HEK293 (cell line): ENCODE data around the gene TNFSF12.

Experiments used
- ATF2 ChIP-seq: fragments of 450-650 bp; formaldehyde crosslinking; IDR thresholded peaks from 2 replicates; pipeline ENCODE4 v1.5.1; 2016; ENCODE audit warnings: missing biosample characterization, missing genetic modification characterization, low read depth
- BCL11A ChIP-seq: fragments of 450-650 bp; formaldehyde crosslinking; IDR thresholded peaks from 2 replicates; pipeline ENCODE4 v1.5.1; 2016; ENCODE audit warnings: low read depth, missing biosample characterization, missing genetic modification characterization
- GLIS2 ChIP-seq: fragments of 450-650 bp; formaldehyde crosslinking; IDR thresholded peaks from 2 replicates; pipeline ENCODE4 v1.5.1; 2016; ENCODE audit warnings: missing biosample characterization, missing genetic modification characterization
- HOXA7 ChIP-seq: sonication (generic); formaldehyde crosslinking; IDR thresholded peaks from 2 replicates; pipeline ENCODE4 v1.8.1; 2022; ENCODE audit warnings: missing genetic modification reagents, borderline replicate concordance
- IKZF3 ChIP-seq: fragments of 450-650 bp; IDR thresholded peaks from 2 replicates; pipeline ENCODE4 v1.5.0; 2018; ENCODE audit warnings: missing biosample characterization, mild to moderate bottlenecking, missing genetic modification characterization, moderate library complexity
- KLF16 ChIP-seq: fragments of 450-650 bp; formaldehyde crosslinking; IDR thresholded peaks from 2 replicates; pipeline ENCODE4 v1.5.1; 2017; ENCODE audit warnings: missing biosample characterization, missing genetic modification characterization
- PBX3 ChIP-seq: sonication (generic); formaldehyde crosslinking; IDR thresholded peaks from 2 replicates; pipeline ENCODE4 v1.8.1; 2022; ENCODE audit warnings: mild to moderate bottlenecking, moderate library complexity, missing genetic modification reagents
- PRDM6 ChIP-seq: fragments of 450-650 bp; formaldehyde crosslinking; IDR thresholded peaks from 2 replicates; pipeline ENCODE4 v1.5.1; 2017; ENCODE audit warnings: missing biosample characterization, missing genetic modification characterization
- SETDB1 ChIP-seq: IDR thresholded peaks from one replicate; pipeline ENCODE4 v1.6.1; 2017; ENCODE audit warnings: mild to moderate bottlenecking, low read length, moderate library complexity, mixed read lengths; ENCODE audit not compliant: insufficient read length
- SP3 ChIP-seq: fragments of 450-650 bp; formaldehyde crosslinking; IDR thresholded peaks from 2 replicates; pipeline ENCODE4 v1.5.1; 2016; ENCODE audit warnings: missing biosample characterization, missing genetic modification characterization
- ZBTB21 ChIP-seq: fragments of 450-650 bp; formaldehyde crosslinking; IDR thresholded peaks from 2 replicates; pipeline ENCODE4 v1.5.1; 2017; ENCODE audit warnings: missing biosample characterization, missing genetic modification characterization
- ZBTB48 ChIP-seq: fragments of 450-650 bp; formaldehyde crosslinking; IDR thresholded peaks from 2 replicates; pipeline ENCODE4 v1.5.1; 2016; ENCODE audit warnings: missing biosample characterization, missing genetic modification characterization
- ZFP37 ChIP-seq: fragments of 450-650 bp; formaldehyde crosslinking; IDR thresholded peaks from 2 replicates; pipeline ENCODE4 v1.5.1; 2016; ENCODE audit warnings: missing biosample characterization, missing genetic modification characterization
- ZNF148 ChIP-seq: fragments of 450-650 bp; formaldehyde crosslinking; IDR thresholded peaks from 2 replicates; pipeline ENCODE4 v1.5.0; 2017; ENCODE audit warnings: missing biosample characterization, missing genetic modification characterization, borderline replicate concordance
- ZNF274 ChIP-seq, 2 experiments: fragments of 200-500 bp in 1 of 2; fragments of 450-650 bp in 1 of 2; sonication (Bioruptor generic) in 1 of 2; formaldehyde crosslinking in 1 of 2; IDR thresholded peaks; 2 replicates each; pipeline versions ENCODE4 v1.5.1 to v1.6.1; 2014 to 2016; ENCODE audit warnings: borderline replicate concordance in 1 of 2, inconsistent platforms in 1 of 2, low read length in 1 of 2, missing biosample characterization in 1 of 2, missing genetic modification characterization in 1 of 2
- ZNF292 ChIP-seq: fragments of 450-650 bp; formaldehyde crosslinking; IDR thresholded peaks from 2 replicates; pipeline ENCODE4 v1.5.1; 2016; ENCODE audit warnings: low read depth, missing biosample characterization, missing genetic modification characterization, borderline replicate concordance
- ZNF324 ChIP-seq: fragments of 450-650 bp; formaldehyde crosslinking; IDR thresholded peaks from 2 replicates; pipeline ENCODE4 v1.5.1; 2016; ENCODE audit warnings: missing biosample characterization, missing genetic modification characterization
- ZNF433 ChIP-seq: fragments of 450-650 bp; formaldehyde crosslinking; IDR thresholded peaks from 2 replicates; pipeline ENCODE4 v1.5.1; 2016; ENCODE audit warnings: missing biosample characterization, missing genetic modification characterization, low read depth
- ZNF48 ChIP-seq: fragments of 450-650 bp; formaldehyde crosslinking; IDR thresholded peaks from 2 replicates; pipeline ENCODE4 v1.5.1; 2016; ENCODE audit warnings: missing biosample characterization, missing genetic modification characterization
- ZNF555 ChIP-seq: fragments of 450-650 bp; formaldehyde crosslinking; conservative IDR thresholded peaks from 2 replicates; pipeline ENCODE4 v1.5.1; 2017; ENCODE audit warnings: missing biosample characterization, mild to moderate bottlenecking, missing genetic modification characterization, inconsistent platforms
- ZNF621 ChIP-seq: fragments of 450-650 bp; formaldehyde crosslinking; IDR thresholded peaks from 2 replicates; pipeline ENCODE4 v1.5.1; 2017; ENCODE audit warnings: missing biosample characterization, missing genetic modification characterization
- ZNF670 ChIP-seq: fragments of 450-650 bp; formaldehyde crosslinking; IDR thresholded peaks from 2 replicates; pipeline ENCODE4 v1.5.1; 2016; ENCODE audit warnings: missing biosample characterization, missing genetic modification characterization, low read depth
- ZNF707 ChIP-seq: fragments of 450-650 bp; formaldehyde crosslinking; IDR thresholded peaks from 2 replicates; pipeline ENCODE4 v1.5.1; 2016; ENCODE audit warnings: missing biosample characterization, missing genetic modification characterization
- ZNF792 ChIP-seq: fragments of 450-650 bp; formaldehyde crosslinking; IDR thresholded peaks from 2 replicates; pipeline ENCODE4 v1.5.1; 2016; ENCODE audit warnings: missing biosample characterization, missing genetic modification characterization
- ZNF830 ChIP-seq: fragments of 450-650 bp; IDR thresholded peaks from 2 replicates; pipeline ENCODE4 v1.5.0; 2018; ENCODE audit warnings: missing biosample characterization, missing genetic modification characterization, low read depth, mild to moderate bottlenecking, moderate library complexity
- TF ChIP-seq, protein P1 (sequence below): fragments of 450-650 bp; formaldehyde crosslinking; IDR thresholded peaks from 2 replicates; pipeline ENCODE4 v1.5.1; 2016; ENCODE audit warnings: missing biosample characterization, missing genetic modification characterization
- TF ChIP-seq, protein P2 (sequence below): fragments of 450-650 bp; formaldehyde crosslinking; IDR thresholded peaks from 2 replicates; pipeline ENCODE4 v1.5.1; 2016; ENCODE audit warnings: missing biosample characterization, missing genetic modification characterization, borderline replicate concordance

Gene TNFSF12

DNA sequence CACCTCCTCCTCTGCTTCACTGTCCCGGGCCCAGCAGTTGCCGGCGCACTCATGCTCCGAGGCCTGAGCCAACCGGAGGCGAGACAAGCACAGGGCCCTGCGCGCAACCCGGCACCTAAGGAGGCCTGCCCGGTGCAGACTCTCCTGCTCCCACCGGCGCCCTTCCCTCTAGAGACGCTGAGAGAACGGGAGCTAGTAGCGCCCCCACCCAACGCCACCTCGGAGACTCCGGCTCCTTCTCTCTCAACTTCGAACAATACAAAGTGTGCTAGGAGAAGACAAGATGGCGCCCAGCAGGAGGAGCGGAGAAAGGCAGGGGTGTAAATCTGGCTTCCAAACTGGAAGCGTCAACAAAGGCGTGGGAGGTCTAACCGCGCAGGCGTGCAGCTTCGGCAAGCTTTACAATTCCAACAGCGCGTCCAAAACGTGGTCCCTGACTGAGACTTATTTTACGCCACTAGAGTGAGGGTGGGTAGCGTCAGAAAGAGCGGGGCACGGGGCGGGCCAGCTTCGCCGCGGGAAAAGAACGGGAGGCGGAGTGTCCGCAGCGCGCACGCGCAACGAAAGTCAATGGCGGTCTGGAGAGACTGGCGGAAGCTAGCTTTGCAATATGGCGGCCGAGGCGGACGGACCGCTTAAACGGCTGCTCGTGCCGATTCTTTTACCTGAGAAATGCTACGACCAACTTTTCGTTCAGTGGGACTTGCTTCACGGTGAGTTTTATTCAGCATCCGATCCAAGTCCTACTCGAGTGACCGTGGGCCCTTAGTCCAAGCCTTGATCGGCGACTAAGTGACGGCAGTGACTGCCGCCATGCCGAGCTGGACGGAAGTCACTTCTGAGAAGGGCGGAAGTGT lies 34.6 kb downstream of the TNFSF12 start, which contains the start of gene MPDU1 (continued):
- TF ChIP-seq PRDM6 = no peak
- TF ChIP-seq ZNF148 = no peak
- peak; percentile 50; the same call in 1 of the 2 replicates for TF ChIP-seq BCL11A (tag by site-specific recombination)
- TF ChIP-seq ATF2 (tag by site-specific recombination) = no peak
- peak; percentile 13 for TF ChIP-seq SETDB1
- no peak for TF ChIP-seq ZNF830 (tag by site-specific recombination)
- TF ChIP-seq, protein P1, sequence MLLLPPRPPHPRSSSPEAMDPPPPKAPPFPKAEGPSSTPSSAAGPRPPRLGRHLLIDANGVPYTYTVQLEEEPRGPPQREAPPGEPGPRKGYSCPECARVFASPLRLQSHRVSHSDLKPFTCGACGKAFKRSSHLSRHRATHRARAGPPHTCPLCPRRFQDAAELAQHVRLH (tag by site-specific recombination) = 0 out of 2 replicates have a peak, but pooled peaks have one; percentile 65
- no peak for TF ChIP-seq ZNF292 (tag by site-specific recombination)
- no peak; the same call in 1 of the 2 replicates for TF ChIP-seq ZBTB21 (tag by site-specific recombination)
- no peak for TF ChIP-seq ZNF707
- no peak for TF ChIP-seq HOXA7 (CRISPR knock-in tag)
- no peak for TF ChIP-seq ZNF555 (tag by site-specific recombination)
- TF ChIP-seq ZNF48 (tag by site-specific recombination) = no peak
- TF ChIP-seq ZNF433 (tag by site-specific recombination) = no peak
- TF ChIP-seq ZNF670 = no peak
- peak; percentile 59 for TF ChIP-seq ZNF324 (tag by site-specific recombination)
- TF ChIP-seq, protein P2, sequence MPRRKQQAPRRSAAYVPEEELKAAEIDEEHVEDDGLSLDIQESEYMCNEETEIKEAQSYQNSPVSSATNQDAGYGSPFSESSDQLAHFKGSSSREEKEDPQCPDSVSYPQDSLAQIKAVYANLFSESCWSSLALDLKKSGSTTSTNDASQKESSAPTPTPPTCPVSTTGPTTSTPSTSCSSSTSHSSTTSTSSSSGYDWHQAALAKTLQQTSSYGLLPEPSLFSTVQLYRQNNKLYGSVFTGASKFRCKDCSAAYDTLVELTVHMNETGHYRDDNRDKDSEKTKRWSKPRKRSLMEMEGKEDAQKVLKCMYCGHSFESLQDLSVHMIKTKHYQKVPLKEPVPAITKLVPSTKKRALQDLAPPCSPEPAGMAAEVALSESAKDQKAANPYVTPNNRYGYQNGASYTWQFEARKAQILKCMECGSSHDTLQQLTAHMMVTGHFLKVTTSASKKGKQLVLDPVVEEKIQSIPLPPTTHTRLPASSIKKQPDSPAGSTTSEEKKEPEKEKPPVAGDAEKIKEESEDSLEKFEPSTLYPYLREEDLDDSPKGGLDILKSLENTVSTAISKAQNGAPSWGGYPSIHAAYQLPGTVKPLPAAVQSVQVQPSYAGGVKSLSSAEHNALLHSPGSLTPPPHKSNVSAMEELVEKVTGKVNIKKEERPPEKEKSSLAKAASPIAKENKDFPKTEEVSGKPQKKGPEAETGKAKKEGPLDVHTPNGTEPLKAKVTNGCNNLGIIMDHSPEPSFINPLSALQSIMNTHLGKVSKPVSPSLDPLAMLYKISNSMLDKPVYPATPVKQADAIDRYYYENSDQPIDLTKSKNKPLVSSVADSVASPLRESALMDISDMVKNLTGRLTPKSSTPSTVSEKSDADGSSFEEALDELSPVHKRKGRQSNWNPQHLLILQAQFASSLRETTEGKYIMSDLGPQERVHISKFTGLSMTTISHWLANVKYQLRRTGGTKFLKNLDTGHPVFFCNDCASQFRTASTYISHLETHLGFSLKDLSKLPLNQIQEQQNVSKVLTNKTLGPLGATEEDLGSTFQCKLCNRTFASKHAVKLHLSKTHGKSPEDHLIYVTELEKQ = peak; percentile 34; the same call in 1 of the 2 replicates
- 0 out of 2 replicates have a peak, but pooled peaks have one; percentile 30 for TF ChIP-seq IKZF3 (tag by site-specific recombination)
- TF ChIP-seq PBX3 = no peak; the same call in 1 of the 2 replicates
- no peak for TF ChIP-seq ZFP37 (tag by site-specific recombination)
- no peak for TF ChIP-seq ZNF621 (tag by site-specific recombination)
- peak; percentile 91 for TF ChIP-seq SP3 (tag by site-specific recombination)
- peak; percentile 97 for TF ChIP-seq ZBTB48 (tag by site-specific recombination)
- no peak; the same call in 1 of the 2 replicates for TF ChIP-seq GLIS2 (tag by site-specific recombination)
- peak; percentile 81; the same call in 1 of the 2 replicates for TF ChIP-seq KLF16 (tag by site-specific recombination)
- TF ChIP-seq ZNF792 = no peak
- no peak for TF ChIP-seq ZNF274 (IDR thresholded peaks at IDR 0.05; ENCODE audit: low read length)
- TF ChIP-seq ZNF274 (tag by site-specific recombination; IDR thresholded peaks at IDR 0.05; ENCODE audit: borderline replicate concordance) = no peak
